GM18868 (cell line): ENCODE measurements around the gene SGSH.

Experiments used
- ATAC-seq: cut with Tn5 transposase; IDR thresholded peaks from one replicate; pipeline ENCODE4 v1.9.1; 2021; ENCODE audit warnings: mild to moderate bottlenecking, moderate library complexity; ENCODE audit not compliant: unreplicated experiment

The SGSH gene

DNA sequence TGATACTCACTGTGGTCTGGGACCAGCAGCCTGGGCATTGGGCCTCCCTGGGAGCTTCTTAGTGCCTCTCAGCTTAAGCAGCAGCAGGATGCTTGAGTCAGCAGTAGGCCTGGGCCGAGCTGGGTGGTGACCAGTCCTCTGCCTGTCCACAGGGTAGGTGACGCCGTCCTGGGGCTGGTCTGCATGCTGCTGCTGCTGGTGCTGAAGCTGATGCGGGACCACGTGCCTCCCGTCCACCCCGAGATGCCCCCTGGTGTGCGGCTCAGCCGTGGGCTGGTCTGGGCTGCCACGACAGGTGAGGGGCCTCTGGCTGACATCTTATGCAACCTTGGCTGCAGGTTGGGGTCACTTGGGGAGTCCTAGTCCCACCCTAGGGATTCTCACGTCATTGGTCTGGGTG lies 7.5 kb upstream of the SGSH start:
- no peak for ATAC-seq

GRCh38 chr17:80227156-80227555 lies 7.0 kb upstream of the SGSH start:
- no peak for ATAC-seq

- ATAC-seq, result no peak
Measured at GRCh38 chr17:80225230-80225629, 5.1 kb upstream of the SGSH start.

- no peak for ATAC-seq
Measured at GRCh38 chr17:80224683-80225082, 4.5 kb upstream of the SGSH start.

DNA sequence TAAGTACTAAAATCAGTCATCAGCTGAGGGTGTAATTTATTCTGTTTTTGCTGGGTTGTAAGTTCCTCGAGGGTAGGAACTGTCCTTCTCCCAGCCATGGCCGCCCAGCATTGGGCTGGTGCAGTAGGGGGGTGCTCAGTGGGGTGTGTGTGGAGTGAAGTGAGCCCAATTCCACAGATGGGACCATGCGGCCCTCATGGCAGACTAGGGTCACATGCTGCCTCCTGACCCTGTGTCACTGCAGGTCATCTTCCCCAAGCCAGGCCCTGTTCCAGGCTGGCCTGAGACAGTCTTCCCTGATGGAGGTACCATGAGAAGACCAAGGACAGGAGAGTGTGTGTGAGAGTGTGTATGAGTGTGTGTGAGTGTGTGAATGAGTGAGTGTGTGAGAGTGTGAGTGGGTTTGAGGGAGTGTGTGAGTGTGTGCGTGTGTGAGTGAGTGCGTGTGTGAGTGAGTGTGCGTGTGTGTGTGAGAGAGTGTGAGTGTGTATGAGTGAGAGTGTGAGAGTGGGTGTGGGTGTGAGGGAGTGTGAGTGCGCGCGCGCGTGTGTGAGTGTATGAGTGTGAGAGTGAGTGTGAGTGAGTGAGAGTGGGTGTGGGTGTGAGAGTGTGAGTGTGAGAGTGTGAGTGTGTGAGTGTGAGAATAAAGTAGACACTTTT lies 3.8 kb upstream of the SGSH start:
- no peak for ATAC-seq

GRCh38 chr17:80223142-80223815 lies 3.1 kb upstream of the SGSH start:
- ATAC-seq, result no peak

DNA sequence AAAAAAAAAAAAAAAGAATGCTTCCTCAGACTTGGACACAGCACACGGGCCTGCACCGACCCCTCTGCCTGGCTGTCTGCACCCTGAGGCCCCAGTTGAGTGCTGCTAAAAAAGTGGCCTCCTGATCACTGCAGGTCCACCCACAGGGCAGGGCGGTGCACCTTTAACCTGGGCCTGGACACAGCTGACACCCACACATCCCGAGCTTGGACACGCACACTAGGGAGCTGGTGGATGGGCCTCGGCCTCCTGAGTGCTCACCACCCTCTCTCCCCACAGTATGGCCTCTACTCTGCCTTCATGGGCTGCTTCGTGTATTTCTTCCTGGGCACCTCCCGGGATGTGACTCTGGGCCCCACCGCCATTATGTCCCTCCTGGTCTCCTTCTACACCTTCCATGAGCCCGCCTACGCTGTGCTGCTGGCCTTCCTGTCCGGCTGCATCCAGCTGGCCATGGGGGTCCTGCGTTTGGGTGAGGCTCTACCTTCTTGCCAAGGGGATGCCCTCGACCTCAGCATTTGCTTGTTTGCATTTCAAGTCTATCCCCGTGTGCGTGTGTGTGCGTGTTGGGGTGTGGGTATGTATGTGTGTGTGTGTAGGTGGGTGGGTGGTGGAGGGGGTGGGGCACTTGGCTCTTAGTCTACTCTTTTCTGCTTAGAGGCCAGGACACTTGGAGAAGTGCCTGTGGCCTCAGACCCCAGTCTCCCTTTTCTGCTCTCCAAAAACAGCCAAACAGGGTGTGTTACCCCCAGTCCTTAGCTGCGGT lies 2.4 kb upstream of the SGSH start:
- ATAC-seq, result no peak

DNA sequence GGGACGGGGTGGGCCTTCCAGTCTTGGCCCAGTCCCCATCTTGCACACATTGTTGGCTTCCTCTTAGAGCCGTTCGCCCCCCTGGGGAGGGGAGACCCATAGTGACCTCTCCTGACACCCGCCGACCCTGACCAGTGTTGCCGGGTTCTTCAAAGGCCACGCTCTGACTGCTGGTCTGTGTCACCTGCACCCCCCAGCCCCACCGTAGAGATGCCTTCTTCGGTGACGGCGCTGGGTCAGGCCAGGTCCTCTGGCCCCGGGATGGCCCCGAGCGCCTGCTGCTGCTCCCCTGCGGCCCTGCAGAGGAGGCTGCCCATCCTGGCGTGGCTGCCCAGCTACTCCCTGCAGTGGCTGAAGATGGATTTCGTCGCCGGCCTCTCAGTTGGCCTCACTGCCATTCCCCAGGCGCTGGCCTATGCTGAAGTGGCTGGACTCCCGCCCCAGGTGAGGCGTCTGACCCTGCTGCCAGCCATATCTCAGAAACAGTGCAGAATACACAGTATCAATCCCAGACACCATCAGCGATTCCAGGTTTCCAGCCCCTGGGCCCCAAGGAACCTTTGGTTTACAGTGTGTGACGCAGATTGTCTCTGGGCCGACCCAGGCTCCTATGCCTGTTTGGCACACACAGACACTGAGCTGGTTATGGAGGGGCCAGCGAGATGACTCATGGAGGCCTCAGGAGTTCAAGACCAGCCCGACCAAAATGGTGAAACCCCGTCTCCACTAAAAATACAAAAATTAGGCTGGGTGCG lies 1.4 kb upstream of the SGSH start:
- ATAC-seq, result no peak

GRCh38 chr17:80220736-80221215 lies 643 bp upstream of the SGSH start:
- ATAC-seq, result peak; percentile 7

DNA sequence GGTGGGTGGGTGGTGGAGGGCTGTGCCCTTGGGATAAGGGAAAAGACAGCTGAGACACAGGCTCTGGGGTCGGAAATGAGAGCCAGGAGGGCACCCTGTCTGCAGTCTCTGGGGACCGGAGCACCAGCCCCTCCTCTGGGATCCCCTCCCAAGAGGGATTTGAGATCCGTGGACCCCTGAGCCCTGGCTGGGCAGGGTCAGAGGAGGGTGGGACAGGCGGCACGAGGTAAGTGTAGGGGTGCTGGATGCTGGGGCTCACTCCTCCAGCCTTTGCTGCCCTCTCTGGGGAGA lies 425 bp downstream of the SGSH start:
- peak; percentile 16 for ATAC-seq

DNA sequence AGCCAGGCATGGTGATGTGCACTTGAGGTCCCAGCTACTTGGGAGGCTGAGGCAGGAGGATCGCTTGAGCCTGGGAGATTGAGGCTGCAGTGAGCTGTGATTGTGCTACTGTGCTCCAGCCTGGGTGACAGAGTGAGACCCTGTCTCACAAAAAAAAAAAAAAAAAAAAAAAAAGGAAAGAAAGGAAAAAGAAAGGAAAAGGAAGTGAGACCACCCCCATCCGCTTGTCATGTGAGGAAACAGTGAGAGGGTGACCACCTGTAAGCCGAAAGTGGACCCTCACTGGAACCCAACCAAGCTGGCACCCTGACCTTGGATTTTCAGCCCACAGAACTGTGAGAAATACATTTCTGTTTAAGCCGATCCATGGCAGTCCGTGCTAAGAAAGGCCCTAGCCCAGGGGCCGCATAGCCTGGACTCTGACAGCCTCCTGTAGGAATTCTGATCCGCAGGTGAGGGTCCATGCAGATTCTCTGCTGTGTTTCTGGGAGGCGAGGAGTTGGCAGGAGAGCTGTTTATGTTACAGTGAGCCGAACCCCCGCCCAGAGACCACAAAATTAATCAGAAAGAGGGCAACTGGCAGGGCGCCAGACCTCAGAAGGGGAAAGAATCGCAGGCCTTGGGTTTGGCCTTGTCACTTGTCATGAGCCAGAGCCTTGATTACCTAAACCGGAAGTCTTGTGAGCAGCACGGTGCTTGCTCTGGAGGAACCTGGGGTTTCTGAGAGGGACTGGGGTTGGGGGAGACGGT lies 945 bp downstream of the SGSH start:
- ATAC-seq, result peak; percentile 50

DNA sequence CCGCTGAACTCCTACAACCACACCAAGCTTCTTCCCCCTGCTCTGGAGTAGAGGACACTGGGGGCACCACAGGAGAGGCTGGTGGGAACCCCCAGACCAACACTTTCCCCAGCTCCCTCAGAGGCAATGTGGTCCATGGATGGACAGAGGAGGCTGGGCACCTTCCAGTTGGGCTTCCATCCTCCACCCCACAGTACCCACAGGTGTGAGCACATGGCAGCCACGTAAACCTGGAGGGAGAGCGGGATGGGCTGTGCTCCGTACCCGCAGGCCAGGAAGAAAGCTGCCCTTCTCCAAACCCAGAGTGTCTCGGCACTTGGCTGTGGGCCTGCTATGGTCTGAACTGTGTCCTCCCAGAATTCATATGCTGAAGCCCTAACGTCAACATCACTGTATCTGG lies 1.7 kb downstream of the SGSH start:
- no peak for ATAC-seq

GRCh38 chr17:80217703-80218362 lies 2.3 kb downstream of the SGSH start:
- no peak for ATAC-seq

- no peak for ATAC-seq
Measured at GRCh38 chr17:80216473-80217456, 3.4 kb downstream of the SGSH start.

- no peak for ATAC-seq
Measured at GRCh38 chr17:80214878-80215210, 5.3 kb downstream of the SGSH start.

DNA sequence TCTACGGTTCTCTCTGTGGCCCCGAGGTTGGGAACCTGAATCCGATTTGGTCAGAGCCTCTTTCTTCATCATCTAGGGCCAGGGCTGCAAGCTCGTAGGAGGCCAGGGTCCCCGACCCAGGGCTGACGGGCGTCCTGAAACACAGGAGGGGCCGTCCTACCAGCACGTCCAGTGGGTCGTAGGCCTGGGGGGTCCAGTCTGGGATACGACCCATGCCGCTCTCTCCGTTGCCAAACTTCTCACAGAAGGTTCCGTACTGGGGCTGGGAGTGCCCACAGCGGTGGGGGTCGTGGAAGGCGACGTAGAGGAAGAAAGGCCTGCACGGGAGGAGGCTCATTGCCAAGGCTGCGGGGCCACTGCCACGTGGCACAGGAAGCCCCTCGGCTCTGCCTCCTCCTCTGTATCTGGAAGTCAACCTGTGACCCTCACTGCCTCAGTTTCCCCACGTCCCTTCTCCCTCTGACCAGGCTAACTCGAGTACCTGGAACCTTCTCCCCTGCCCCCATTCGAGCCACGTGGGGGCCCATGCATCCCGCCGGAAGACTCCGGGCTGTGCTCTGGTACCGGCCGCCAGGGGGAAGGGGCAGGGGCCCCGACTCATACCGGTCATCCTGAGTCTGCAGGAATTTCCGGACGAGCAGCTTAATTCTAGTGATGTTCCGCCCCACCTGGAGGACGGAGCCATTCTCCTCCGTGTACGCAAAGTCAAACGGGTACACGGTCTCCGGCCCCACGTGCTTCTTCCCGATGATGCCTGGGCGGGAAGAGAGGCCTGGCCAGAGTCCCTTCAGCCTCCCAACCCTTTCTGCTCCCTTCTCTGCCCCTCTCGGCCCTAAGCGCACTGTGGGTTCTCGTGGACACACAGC lies 5.9 kb downstream of the SGSH start:
- no peak for ATAC-seq

DNA sequence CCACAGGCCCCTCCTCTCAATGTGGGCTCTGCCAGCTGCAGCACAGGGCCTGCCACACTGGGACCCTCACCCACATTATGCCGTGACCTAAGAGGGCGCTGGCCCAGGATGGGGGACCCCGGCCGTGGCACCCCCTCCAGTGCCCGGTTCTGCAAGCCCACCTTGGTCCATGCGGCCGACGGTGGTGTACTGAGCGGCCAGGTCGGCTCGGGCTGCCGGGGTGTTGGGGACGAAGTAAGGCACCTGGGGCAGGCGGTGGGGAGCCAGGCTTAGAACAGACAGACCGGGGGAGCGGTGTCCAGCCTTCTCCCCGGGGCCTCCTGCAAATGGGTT lies 6.5 kb downstream of the SGSH start:
- ATAC-seq, result no peak

GRCh38 chr17:80212962-80213642 lies 7.0 kb downstream of the SGSH start:
- no peak for ATAC-seq
